Hepatic stellate cell (primary cell): ENCODE data around the gene EML5.

ENCODE experiments used
- DNase-seq: peaks from one replicate; pipeline ENCODE4 v3.0.0; 2011; ENCODE audit warnings: low spot score

The EML5 gene

DNA sequence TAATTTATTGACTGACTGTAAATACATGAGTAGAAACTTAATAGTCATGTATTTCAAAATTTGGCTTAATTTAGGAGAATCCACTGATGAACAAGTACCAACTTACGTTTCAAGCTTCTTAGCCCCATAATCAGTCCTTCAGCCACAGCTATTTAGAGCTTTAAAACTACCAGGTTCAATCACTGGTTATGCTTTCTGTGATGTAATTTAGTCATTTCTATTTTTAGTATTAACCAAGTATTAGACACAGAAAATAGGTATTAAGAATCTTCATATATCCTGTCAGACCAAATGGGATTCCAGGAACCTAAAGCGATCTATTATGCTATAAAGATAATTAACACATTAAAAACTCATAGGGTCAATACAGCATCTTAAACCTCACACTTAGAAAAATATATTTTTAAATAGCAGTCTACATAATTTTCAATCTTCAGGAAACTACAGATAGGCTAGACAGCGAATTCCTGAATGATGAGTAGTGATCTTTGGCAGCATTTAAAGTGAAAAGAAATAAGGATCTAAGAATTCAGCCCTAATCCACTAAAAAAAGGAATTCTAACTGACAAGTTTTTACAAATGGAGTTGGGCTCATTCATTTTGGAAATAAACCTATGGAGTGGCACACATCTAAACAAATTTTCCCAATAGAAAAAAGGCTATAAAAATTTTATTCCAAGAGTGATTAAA, 178.4 kb downstream of the EML5 start:
- peak; percentile 43 for DNase-seq

DNA sequence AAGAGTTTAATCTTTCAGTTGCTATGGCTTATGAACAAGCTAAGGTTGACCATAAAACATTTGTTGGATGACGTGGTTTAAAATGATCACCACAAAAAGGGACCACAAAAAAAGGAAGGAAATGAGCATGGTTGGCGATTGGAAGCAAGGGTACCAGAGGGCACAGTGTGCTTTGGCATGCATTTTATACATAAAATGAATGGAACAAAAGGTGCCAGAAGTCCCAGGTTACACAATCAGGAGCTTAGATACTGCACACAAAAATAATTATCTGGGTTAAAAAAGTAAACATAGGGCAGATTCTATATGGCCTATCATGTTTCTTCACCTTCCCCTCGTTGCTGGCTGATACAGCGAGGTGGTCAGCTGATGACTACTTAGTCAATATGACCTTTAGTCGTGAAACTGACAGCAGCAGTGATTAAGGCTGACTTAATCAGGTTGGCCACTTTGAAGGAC, 179.2 kb downstream of the EML5 start:
- no peak for DNase-seq

DNA sequence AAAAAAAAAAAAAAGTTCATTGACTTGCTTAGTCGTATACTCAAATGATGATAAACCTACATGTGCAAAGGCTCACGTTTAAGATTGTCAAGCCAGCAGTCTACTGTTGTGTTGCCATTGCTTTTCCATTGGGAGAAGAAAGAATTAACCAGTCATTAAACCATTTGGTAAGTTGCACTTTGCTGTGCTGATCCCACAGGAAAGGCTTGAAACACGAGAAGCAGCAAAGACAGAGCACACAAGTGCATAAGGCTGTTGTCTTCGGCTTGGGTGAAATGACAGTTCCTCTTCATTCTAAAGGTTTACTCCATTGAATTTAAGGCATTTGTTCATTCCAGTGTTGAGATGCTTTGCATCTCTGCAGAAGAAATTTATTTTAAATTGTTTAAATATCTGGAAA, 179.8 kb downstream of the EML5 start:
- DNase-seq, result no peak

DNA sequence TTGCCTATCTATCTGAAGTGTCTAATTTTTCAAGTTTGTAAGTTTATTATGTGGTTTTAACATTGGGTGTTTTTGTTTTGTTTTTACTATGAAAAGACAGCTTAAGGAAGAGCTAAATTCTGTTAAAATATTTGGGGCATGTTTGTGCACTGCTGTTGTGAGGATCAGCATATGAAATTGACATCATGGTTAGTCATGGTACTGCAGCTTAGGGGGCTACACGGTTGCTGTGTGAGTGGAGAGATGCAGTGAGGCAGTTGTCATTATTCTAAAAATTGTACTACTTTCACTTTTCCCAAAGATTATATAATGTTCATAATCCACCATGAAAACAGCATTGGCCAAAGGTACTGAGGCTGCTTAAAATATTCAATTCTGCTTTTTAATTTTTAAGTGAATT, 180.9 kb downstream of the EML5 start:
- no peak for DNase-seq

DNA sequence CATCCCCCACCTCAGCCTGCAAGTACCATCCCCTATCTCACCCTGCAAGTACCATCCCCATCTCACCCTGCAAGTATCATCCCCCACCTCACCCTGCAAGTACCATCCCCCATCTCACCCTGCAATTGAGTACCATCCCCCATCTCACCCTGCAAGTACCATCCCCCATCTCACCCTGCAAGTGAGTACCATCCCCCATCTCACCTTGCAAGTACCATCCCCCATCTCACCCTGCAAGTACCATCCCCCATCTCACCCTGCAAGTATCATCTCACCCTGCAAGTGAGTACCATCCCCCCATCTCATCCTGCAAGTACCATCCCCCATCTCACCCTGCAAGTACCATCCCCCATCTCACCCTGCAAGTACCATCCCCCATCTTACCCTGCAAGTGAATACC, 184.9 kb downstream of the EML5 start:
- DNase-seq, result no peak

DNA sequence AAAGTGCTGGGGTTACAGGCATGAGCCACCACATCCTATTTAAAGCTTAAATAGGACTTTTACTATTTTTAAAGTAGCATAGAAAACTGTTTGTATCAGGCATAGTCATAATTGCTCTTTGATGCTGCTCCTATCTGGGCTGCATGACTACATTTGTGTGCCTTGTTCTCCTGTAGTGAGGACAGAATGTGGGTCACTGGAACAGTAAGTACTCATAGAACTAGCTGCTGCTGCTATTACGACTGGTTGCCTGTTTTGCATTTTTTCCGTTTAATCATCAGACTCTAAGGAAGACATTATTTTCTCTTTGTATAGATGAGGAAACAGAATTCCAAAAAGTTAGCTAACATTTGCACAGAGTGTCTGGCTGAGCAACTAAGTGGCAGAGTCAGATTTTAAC, 187.2 kb downstream of the EML5 start:
- no peak for DNase-seq

DNA sequence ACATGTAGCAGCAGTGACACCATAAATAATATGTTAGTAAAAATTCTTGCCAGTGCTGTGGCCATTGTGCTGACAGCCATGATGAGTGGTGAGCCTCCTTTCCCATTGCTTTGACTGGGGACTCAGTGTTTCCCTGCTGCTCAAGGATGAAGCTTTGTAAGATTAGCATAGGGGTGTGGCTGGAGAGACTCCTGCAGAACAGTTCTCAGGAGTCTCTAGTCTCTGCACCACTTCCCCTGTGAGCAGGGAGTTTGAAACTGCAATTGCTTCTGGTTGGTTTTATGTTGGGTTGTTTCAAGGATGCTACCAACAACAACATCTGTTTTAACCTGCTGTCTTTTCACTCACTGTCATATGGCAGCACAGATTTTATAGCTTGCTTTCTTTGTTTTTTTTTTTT, 188.5 kb downstream of the EML5 start:
- DNase-seq, result no peak

DNA sequence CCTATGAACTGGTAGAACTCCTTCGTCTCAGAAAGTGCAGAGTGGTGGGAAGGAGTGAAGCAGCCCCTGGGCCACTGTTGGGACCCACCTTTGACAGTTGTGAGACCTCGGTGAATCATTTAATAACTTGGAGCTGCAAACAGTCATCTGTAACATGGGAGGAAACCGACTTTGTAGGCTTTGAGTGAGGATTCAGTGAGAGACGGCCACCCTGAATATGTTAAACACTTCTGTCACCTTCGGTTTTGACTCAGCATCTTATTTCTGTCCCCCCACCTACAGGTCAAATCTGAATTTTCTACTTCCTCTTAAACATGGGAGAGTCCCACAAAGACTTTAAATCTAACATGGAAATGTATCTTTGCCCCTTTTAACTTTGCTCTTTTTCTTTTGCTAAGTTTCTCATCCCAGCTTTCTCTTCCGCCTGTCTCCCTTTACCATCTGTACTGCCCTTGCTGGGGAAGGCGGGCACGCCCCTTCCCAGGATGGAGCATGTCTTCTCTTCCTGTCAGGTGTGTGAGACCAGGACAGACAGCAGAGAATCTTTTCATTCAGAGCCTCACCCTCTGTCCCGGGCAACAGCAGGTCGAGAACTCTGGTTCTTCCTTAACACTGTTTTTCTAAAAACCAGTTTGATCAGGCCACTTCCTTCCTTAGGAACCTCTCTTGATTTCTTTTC, 192.9 kb downstream of the EML5 start:
- no peak for DNase-seq

DNA sequence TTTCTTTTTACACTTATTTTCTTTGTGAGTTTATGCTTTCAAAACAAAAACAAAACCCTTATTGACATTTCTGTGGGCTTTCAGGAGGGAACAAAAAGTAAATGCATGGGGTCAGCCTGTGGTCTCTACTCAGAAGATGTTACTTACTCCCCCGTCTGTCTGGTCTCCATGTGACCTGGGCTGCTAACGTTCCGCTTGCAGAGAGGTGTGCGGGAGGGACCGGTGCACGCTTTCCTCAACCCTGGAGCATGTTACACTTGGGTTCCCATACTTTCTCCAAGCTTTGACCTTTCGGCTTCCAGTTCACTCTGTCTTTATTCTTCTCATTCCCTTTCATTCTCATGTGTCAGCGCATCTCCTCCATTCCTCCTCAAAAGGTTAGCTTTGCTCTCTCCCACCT, 193.4 kb downstream of the EML5 start:
- DNase-seq, result no peak

DNA sequence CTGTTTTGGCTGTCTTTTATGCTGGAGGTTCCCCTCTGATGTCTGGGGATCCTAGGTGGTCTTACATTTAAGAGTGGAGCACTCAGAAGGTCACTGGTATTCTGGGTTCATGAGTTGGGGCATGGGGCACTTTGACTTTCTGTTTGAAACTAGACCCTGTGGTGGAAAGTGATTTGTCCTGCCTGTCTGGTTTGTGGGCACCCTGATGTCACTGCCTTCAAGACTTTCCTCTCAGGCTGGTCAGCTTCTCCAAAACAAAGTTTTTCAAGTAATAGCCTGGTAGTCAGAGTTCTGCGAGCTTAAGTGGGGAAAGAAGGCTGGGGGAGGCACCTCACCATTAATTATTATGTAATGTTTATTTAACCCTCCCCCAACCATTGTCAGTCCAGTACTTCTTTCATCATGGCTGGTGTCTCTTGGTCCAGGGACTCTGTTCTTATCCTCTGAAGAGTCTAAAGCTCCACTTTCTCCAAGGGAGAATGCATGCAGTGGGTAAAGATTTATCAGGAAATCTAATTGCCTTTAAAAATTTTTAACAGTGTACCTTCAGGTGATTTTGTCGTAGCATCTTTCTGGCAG, 194.6 kb downstream of the EML5 start:
- no peak for DNase-seq

DNA sequence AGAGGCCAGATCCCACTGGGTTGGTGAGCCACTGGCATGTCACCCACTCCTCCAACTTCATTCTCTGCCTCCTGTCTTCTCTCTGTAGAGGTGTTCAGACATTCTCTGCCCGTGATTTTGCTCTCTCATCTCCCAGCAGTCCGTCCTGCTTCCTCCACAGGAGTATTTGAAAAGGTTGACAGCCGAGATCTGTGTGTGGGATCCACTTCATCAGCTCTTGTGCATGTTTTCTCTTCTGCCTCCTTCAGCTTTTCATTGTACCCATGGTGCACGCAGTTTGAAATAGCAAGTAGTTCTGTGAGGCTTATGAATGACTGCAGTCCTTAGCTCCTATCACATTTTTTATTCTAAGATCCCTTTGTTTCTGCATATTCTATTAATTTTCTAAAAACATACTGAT, 195.2 kb downstream of the EML5 start:
- no peak for DNase-seq

DNA sequence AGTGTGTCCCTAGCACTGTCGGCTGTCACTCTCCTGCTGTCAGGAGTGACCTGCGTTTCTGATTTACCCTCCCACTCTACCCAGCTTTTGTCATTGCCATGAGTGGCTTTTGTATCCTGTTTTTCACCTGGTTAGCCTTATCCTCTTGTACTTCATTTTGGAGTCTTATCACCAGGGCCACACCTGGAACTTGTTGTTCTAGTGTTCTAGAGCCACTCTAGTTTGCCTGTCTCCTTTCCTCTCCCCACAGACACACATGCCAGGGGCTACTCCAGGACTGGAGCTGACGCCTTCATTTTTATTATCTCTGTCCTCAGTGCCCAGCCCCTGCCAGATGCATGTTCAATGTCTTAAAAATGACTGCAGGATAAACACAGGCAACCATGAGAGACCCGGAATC, 195.7 kb downstream of the EML5 start:
- no peak for DNase-seq

DNA sequence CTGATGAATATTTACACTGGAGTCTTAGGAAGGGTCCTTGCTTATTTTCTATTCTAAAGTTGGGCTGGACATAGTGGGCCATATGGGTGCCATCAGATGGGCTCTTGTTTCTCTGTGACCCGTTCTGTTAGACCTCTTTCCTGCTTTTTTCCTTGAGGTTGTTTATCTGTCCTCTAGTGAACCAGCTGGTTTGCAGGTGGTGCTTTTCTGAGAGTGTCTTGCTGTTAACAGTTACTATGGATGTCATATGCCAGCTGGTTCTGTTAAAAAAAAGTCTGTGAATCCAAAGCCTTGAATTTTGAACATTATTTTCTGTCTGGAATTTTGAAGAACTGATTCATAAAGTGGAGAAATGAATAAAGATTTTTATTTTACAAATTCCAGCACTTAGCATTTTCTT, 200.7 kb downstream of the EML5 start:
- no peak for DNase-seq

DNA sequence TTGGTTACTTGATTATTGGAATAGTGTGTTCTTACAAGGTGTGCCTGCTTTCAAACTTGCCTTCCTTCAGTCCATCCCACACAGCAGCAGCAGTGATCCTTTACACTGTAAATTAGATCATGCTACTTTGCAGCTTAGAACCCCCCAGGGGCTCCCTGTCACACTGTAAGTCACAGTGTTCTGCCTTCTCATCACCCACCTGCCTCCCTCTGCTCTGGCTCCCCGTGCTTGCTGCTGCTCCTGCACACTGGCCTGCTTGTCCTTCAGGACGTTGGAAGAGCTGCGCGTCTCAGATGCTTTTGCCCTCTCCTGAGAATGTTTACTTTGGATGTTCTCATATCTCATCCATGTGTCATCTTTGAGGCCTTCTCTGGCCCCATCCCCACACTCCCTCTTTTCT, 202.6 kb downstream of the EML5 start:
- DNase-seq, result no peak

DNA sequence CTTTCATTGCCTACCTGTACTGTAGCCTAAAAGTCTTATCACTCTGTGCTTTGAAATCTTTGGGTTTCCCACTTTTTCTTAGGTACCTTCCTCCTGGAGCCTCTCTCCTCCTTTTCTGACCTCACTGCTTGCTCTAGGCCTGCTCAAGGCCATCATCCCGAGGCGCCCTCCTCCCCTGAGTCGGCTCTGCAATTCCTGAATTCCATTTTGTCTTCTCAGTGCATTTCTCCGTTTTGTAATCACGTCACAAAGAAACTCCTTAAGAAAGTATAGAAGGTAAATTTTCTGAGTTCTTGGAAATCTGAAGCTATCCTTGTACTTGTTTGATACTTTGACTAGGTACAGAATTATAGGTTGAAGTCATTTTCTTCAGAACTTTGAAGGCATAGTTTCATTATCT, 204.7 kb downstream of the EML5 start:
- no peak for DNase-seq

DNA sequence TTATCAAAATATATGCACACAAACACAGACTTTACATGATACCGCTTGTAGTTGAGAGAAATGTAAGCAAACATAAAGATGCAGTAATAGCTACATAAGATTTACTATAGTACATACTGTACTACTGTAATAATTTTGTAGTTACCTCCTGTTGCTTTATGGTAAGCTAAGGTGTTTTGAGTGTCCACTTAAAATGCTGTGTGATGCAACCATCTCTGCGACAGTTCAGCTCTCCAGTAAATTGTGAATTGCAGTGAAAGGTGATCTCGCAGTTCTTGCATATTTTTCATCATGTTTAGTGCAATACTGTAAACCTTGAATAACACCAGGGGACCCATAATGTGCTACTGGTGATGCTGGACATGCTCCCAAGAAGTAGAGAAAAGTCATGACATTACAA, 208.3 kb downstream of the EML5 start:
- no peak for DNase-seq

DNA sequence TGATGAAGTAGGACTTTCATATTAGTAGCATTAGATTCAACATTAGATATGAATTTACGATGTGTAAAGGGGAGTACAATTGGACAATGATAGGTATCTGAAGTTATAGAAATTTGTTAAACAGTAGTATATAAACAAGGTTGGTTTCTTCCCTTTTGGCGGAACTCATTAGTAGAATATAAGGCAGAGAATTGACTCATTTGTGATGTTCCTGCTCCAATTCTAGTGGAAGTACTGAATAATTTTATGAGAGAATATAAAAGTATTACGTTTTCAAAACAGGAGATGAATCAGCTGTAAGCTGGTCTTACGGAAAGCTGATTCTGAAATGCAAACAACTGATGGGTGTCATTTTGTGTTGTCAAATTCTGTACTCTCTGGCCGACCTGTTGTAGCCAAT, 216.5 kb downstream of the EML5 start:
- DNase-seq, result no peak

DNA sequence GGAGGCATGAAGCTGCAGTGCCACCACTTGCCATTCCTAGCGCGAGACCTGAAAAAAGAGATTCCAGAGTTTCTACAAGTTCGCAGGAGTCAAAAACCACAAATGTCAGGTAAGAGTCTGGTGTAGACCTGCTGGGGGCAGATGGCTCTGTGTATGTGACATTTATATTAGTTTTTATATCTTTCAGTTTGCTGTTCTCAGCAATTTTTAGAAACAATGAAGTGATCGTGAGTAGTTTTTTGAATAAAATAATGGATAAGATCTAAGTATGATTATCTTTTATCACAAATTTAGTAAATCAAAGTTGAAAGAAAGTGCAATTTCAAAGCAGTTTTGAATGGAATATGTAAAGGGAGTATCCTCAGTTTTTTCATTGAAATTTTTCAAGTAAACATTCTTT, 220.6 kb downstream of the EML5 start:
- no peak for DNase-seq

DNA sequence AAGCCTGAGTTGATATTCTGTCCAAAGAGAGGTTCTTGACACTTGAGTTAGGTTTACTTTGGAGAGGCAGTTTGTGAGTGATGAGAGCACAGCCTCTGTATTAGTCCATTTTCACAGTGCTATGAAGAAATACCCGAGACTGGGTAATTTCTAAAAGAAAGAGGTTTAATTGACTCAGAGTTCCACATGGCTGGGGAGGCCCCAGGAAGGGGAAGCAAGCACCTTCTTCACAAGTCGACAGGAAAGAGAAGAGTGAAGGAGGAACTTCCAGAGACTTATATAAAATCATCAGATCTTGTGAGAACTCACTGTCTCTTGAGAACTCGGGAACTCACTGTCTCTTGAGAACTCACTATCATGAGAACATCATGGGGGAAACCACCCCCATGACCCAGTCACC, 224.6 kb downstream of the EML5 start:
- no peak for DNase-seq

DNA sequence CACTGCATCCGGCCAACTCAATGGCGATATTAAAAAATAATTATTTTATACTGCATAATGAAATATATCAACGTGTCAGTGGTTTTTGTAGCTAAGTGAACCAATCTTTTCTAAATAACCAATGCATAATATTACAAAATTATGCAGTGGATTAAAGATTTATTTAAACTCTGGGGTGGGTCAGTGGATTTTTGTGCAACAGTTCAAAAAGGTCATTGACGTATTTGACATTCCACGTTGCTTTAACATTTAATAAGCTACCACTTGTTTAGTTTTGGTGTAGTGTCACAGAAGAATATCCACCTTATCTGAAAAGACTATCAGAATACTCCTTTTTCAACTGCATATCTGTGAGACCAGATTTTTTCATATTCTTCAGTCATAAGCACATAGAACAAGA, 227.3 kb downstream of the EML5 start:
- DNase-seq, result no peak

DNA sequence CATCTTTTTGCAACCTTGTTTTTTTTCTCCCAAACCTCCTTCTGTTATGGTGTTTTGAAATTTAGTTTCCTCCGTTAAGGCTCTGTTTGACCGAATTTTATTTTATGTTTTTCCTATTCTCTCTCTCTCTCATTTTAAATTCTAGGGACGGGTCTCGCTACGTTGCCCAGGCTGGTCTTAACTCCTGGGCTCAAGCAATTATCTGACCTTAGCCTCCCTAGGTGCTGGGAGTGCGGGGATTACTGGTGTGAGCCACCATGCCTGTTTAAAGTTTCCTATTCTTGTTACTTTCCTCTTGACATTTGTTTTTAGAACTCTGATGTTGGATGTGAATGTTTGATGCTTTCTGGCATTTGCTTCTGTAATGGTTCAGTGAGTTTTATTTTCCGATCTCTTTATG, 228.9 kb downstream of the EML5 start:
- DNase-seq, result no peak

DNA sequence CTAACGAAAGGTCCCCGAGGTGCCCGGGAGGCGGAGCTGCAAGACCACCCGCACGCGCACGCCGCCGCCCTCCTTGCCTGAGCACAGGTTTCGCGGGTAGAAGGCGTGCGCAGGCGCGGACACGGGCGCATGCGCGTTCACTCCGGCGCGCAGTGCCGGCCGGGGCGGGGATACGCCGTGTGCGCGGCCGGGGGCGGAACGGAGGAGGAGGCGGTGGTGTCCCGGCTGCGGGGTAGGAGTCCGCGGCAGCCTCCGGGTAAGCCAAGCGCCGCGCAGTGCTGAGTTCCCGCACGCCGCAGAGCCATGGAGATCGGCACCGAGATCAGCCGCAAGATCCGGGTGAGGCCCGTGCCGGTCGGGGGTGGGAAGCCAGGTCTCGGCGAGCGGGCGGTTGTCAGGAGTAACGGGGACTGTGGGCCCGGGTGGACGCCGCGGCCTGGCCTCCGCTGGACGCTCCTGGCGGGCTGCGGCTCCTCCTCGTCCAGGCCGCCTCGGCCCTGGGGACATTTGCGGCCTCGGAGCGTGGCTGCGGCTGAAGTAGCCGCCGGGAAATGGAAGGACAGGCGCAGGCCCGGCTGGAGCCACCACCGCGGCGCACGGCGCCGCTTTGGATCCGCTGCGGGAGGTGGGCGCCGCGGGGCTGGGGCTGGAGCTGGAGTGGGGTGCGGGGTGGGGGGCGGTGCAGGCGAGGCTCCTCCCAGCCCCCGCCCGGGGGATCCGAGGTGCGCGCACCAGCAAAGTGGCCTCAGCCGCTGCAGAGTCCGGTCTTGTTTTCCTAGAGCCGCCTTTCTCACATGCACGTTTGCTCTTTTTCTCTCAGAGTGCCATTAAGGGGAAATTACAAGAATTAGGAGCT, 229.7 kb downstream of the EML5 start, which contains the start of gene ZC3H14:
TSS of gene ZC3H14 (plus strand) at position 207 of the 856 bp plus-strand sequence. CDS start at position 304, 97 bp downstream.
- peak; percentile 92 for DNase-seq

DNA sequence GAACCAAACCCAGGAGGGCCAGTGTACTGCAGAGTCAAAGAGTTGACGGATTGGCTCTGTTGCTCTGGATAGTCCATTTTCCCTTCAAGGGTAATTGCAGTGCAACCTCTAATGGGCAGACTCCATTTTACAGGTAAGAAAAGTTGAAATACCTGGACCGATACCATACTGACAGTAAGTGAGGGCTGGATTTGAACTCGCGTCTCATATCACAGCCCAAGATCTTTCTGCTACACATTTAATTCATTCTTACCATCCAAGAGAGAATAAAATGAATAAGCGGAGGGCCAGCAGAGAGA, 230.3 kb downstream of the EML5 start:
- DNase-seq, result no peak
